ENCODE data around the gene ATP6V1C2. TPM values are rescaled to one million over a fixed set of nuclear protein-coding genes. Genes with fewer than 3 reads are reported as not detected.

ATP6V1C2 gene
- total and polyA plus RNA-seq, 2 donors (not counting 1 experiment from before 2014, with no cell fraction given) = under 0.01 TPM; not detected in 1

DNA sequence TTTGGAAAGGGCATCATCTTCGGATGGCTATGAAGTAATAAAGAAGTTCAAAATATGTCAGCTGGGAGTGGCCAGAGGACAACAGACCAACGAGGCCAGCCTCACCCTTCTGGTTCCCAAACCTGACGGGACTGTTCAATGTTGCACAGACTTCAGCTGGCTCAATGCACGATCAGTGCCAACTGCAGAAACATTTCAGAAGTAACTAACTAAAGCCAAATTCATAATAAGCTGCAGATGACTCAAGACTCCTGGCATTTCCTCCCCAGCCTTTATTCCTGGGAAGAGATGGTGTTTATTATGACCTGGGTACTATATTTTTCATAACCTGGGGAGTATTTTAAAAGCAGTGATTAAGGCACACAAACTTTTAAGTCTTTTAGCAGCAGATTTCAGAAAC lies 3.8 kb upstream of the ATP6V1C2 start:
- peak overlapping the region; percentile 44 for H3K4me2 ChIP-seq (ENCODE audit: extremely low read depth, insufficient read depth, low read length)
- H3K36me3 ChIP-seq (ENCODE audit: control insufficient read depth, insufficient read depth, low read length) = no peaks in the 10 kb centered on the region
- no peak overlapping the region for H3K9ac ChIP-seq (ENCODE audit: insufficient read depth, low read length)
- H3K27ac ChIP-seq (ENCODE audit: insufficient read depth, low read length) = no peak overlapping the region
- H4K20me1 ChIP-seq (ENCODE audit: control insufficient read depth, extremely low read depth, insufficient read depth, low read length) = no peaks in the 10 kb centered on the region
- peak; percentile 51 to 77 for DNase-seq (ENCODE audit: low read depth in 2 of 2)
- H3K4me1 ChIP-seq (ENCODE audit: control insufficient read depth, extremely low read depth, insufficient read depth, low read length) = peaks cover 5% of the 10 kb centered on the region
- TF ChIP-seq, protein P1, sequence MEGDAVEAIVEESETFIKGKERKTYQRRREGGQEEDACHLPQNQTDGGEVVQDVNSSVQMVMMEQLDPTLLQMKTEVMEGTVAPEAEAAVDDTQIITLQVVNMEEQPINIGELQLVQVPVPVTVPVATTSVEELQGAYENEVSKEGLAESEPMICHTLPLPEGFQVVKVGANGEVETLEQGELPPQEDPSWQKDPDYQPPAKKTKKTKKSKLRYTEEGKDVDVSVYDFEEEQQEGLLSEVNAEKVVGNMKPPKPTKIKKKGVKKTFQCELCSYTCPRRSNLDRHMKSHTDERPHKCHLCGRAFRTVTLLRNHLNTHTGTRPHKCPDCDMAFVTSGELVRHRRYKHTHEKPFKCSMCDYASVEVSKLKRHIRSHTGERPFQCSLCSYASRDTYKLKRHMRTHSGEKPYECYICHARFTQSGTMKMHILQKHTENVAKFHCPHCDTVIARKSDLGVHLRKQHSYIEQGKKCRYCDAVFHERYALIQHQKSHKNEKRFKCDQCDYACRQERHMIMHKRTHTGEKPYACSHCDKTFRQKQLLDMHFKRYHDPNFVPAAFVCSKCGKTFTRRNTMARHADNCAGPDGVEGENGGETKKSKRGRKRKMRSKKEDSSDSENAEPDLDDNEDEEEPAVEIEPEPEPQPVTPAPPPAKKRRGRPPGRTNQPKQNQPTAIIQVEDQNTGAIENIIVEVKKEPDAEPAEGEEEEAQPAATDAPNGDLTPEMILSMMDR (conservative IDR thresholded peaks at IDR 0.05 in 1 of 2, IDR thresholded peaks at IDR 0.05 in 1 of 2; ENCODE audit: low read depth in 1 of 2, low read length in 2 of 2) = no peak
- H3K79me2 ChIP-seq (ENCODE audit: control insufficient read depth, insufficient read depth, low read length) = no peaks in the 10 kb centered on the region
- no peaks in the 10 kb centered on the region for H3K9me3 ChIP-seq (ENCODE audit: control insufficient read depth, insufficient read depth, low read depth, low read length)
- peaks cover 26% of the 10 kb centered on the region for H3K27me3 ChIP-seq (ENCODE audit: control insufficient read depth, insufficient read depth, low read length)
- H2AFZ ChIP-seq (ENCODE audit: low read length) = no peak overlapping the region
- H3K4me3 ChIP-seq (replicated peaks in 1 of 4; ENCODE audit: control extremely low read depth in 1 of 4, insufficient read depth in 1 of 4, low read depth in 3 of 4, low read length in 4 of 4) = no peak overlapping the region

DNA sequence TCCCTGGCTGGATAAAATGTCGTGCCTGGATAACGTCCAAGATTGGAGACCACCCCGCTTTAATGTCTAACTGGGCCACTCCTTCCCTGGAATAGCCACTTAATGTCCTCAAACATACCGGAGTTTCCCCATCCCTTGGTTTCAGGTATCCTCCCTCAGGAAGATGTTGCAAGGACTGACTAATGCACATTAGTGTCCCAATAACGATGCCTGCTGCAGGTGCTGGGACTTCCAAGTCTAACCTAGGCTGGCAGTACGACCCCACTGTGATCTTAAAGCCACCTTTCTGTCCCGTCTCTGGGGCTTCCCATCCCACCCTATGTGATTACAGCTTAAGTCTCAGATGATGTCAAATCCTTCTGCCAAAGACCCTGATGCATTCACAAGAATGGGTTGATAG lies 1.1 kb upstream of the ATP6V1C2 start:
- no peak overlapping the region for H3K9ac ChIP-seq (ENCODE audit: insufficient read depth, low read length)
- no peak for TF ChIP-seq EZH2 (IDR thresholded peaks at IDR 0.05; ENCODE audit: low read length, missing control alignments)
- TF ChIP-seq, protein P1 (conservative IDR thresholded peaks at IDR 0.05 in 1 of 2, IDR thresholded peaks at IDR 0.05 in 1 of 2; ENCODE audit: low read depth in 1 of 2, low read length in 2 of 2) = no peak
- H2AFZ ChIP-seq (ENCODE audit: low read length) = no peak overlapping the region
- H3K4me3 ChIP-seq (replicated peaks in 1 of 4; ENCODE audit: control extremely low read depth in 1 of 4, insufficient read depth in 1 of 4, low read depth in 3 of 4, low read length in 4 of 4) = no peak overlapping the region
- H3K27me3 ChIP-seq (ENCODE audit: control insufficient read depth, insufficient read depth, low read length) = peaks cover 31% of the 10 kb centered on the region
- H3K4me1 ChIP-seq (ENCODE audit: control insufficient read depth, extremely low read depth, insufficient read depth, low read length) = peaks cover 5% of the 10 kb centered on the region
- H3K36me3 ChIP-seq (ENCODE audit: control insufficient read depth, insufficient read depth, low read length) = no peaks in the 10 kb centered on the region
- H3K27ac ChIP-seq (ENCODE audit: insufficient read depth, low read length) = no peak overlapping the region
- H4K20me1 ChIP-seq (ENCODE audit: control insufficient read depth, extremely low read depth, insufficient read depth, low read length) = no peaks in the 10 kb centered on the region
- H3K4me2 ChIP-seq (ENCODE audit: extremely low read depth, insufficient read depth, low read length) = no peak overlapping the region
- no peaks in the 10 kb centered on the region for H3K9me3 ChIP-seq (ENCODE audit: control insufficient read depth, insufficient read depth, low read depth, low read length)
- H3K79me2 ChIP-seq (ENCODE audit: control insufficient read depth, insufficient read depth, low read length) = no peaks in the 10 kb centered on the region
- no peak for DNase-seq (ENCODE audit: low read depth in 2 of 2)

DNA sequence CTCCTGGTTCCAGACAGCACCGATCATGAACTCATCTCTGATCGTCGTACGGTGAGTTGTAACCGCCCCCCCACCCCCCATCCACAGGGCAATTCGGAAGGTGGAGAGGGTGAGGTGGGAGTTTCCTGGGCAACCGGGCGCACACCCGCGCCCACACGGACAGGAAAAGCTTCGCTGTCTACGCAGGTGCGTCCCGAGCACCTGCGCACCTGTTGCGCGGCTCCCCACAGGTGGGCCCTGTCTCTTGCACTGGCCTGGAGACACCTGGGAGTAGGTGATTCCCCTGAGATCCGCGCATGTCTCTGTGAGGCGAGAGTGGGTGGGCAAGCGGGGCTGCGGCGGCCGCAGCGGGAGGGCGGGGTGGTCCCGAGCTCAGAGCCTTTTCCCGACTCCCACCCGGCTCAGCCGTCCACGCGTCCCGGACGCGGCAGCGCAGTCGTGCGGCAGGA lies 459 bp upstream of the ATP6V1C2 start:
- Histone ChIP-seq H2AFZ (ENCODE audit: low read length) (no peak overlapping the region), H3K79me2 (ENCODE audit: control insufficient read depth, insufficient read depth, low read length) (no peaks in the 10 kb centered on the region), H3K27me3 (ENCODE audit: control insufficient read depth, insufficient read depth, low read length) (peaks cover 31% of the 10 kb centered on the region), H3K4me1 (ENCODE audit: control insufficient read depth, extremely low read depth, insufficient read depth, low read length) (peaks cover 5% of the 10 kb centered on the region), H3K4me3 (replicated peaks in 1 of 4; ENCODE audit: control extremely low read depth in 1 of 4, insufficient read depth in 1 of 4, low read depth in 3 of 4, low read length in 4 of 4) (peak overlapping the region in 1 of 4 experiments; percentile 28), H4K20me1 (ENCODE audit: control insufficient read depth, extremely low read depth, insufficient read depth, low read length) (no peaks in the 10 kb centered on the region), H3K36me3 (ENCODE audit: control insufficient read depth, insufficient read depth, low read length) (no peaks in the 10 kb centered on the region), H3K9ac (ENCODE audit: insufficient read depth, low read length) (no peak overlapping the region), H3K4me2 (ENCODE audit: extremely low read depth, insufficient read depth, low read length) (no peak overlapping the region), H3K9me3 (ENCODE audit: control insufficient read depth, insufficient read depth, low read depth, low read length) (no peaks in the 10 kb centered on the region), H3K27ac (ENCODE audit: insufficient read depth, low read length) (no peak overlapping the region)
- no peak for DNase-seq (ENCODE audit: low read depth in 2 of 2)
- TF ChIP-seq, protein P1 (conservative IDR thresholded peaks at IDR 0.05 in 1 of 2, IDR thresholded peaks at IDR 0.05 in 1 of 2; ENCODE audit: low read depth in 1 of 2, low read length in 2 of 2) = no peak
- peak; percentile 84 for TF ChIP-seq EZH2 (IDR thresholded peaks at IDR 0.05; ENCODE audit: low read length, missing control alignments)
